HepG2 (cell line): ENCODE data around the gene PPP1R13L.

ENCODE experiments used
- ARHGAP35 ChIP-seq: sonication (generic); formaldehyde crosslinking; IDR thresholded peaks from 2 replicates; pipeline ENCODE4 v1.9.0; 2022; ENCODE audit warnings: mild to moderate bottlenecking, inconsistent platforms, moderate library complexity, missing genetic modification reagents, borderline replicate concordance
- HIVEP1 ChIP-seq: sonication (generic); formaldehyde crosslinking; IDR thresholded peaks from 2 replicates; pipeline ENCODE4 v1.4.0; 2020; ENCODE audit warnings: mild to moderate bottlenecking, missing genetic modification reagents
- KLF9 ChIP-seq: IDR thresholded peaks from 2 replicates; pipeline ENCODE4 v1.6.1; 2016; ENCODE audit warnings: low read depth
- POLR2AphosphoS5 ChIP-seq: IDR thresholded peaks from 2 replicates; pipeline ENCODE4 v1.6.1; 2012; ENCODE audit warnings: low read depth, low read length
- RFX5 ChIP-seq: IDR thresholded peaks from 2 replicates; pipeline ENCODE4 v1.6.1; 2011; ENCODE audit warnings: low read depth, low read length, improper control_type of control experiment
- SMARCC2 ChIP-seq: fragments of 450-650 bp; IDR thresholded peaks from 2 replicates; pipeline ENCODE4 v1.6.1; 2017; ENCODE audit warnings: antibody characterized with exemption, mild to moderate bottlenecking
- SP1 ChIP-seq, 2 experiments: fragments of 450-650 bp in 1 of 2; sonication (generic) in 1 of 2; formaldehyde crosslinking in 1 of 2; IDR thresholded peaks; 2 replicates each; pipeline versions ENCODE4 v1.4.0 to v1.6.1; 2016 to 2020; ENCODE audit warnings: missing genetic modification reagents in 1 of 2
- TBP ChIP-seq: sonication (generic); formaldehyde crosslinking; IDR thresholded peaks from 2 replicates; pipeline ENCODE4 v1.5.0; 2020; ENCODE audit warnings: missing genetic modification reagents
- ZBTB21 ChIP-seq: sonication (generic); formaldehyde crosslinking; IDR thresholded peaks from 2 replicates; pipeline ENCODE4 v1.4.0; 2020; ENCODE audit warnings: missing genetic modification reagents
- ZNF10 ChIP-seq: sonication (generic); formaldehyde crosslinking; IDR thresholded peaks from 2 replicates; pipeline ENCODE4 v1.4.0; 2020; ENCODE audit warnings: mild to moderate bottlenecking, low read depth, missing genetic modification reagents, borderline replicate concordance
- TF ChIP-seq, protein P1 (sequence below): conservative IDR thresholded peaks from 2 replicates; pipeline ENCODE4 v1.6.1; 2018; ENCODE audit warnings: missing genetic modification reagents
- TF ChIP-seq, protein P2 (sequence below): sonication (generic); formaldehyde crosslinking; IDR thresholded peaks from 2 replicates; pipeline ENCODE4 v1.5.0; 2020; ENCODE audit warnings: mild to moderate bottlenecking, missing genetic modification reagents, moderate library complexity
- TF ChIP-seq, protein P3 (sequence below): sonication (generic); formaldehyde crosslinking; IDR thresholded peaks from 2 replicates; pipeline ENCODE4 v1.4.0; 2020; ENCODE audit warnings: missing genetic modification reagents
- TF ChIP-seq, protein P4 (sequence below): sonication (generic); formaldehyde crosslinking; IDR thresholded peaks from 2 replicates; pipeline ENCODE4 v1.4.0; 2020; ENCODE audit warnings: missing genetic modification reagents, borderline replicate concordance

DNA sequence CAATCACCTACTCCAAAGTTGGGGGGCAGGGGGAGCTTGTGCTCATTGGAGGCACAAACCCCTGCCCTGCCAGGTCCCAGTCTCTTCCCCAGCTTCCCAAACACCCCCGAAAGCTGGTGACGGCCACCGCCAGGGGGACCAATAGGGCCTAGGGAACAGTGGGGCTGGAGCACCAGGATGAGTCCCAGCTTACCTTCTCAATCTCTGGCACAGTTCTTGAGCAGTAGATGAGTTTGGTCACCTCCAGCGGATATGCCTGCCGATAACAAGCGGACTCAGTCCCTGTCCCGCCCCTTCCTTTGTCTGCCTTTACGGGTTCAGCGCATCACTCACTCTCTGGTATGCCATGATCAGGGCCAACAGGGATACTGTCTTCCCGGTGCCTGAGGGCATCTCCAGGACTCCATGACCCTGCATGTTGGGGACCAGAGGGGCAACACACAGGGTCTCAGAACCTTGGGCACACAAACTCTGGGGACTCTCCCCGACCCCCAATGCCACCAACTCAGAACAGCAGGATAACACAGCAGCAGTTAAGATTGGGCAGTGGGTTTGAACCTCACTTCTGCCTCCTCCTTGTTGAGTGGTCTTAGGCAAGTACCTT, 36.0 kb downstream of the PPP1R13L start:
- TF ChIP-seq ZBTB21 (CRISPR knock-in tag) (no peak), HIVEP1 (CRISPR knock-in tag) (no peak), TBP (no peak), ZNF10 (CRISPR knock-in tag) (no peak), SMARCC2 (no peak), POLR2AphosphoS5 (no peak), ARHGAP35 (CRISPR knock-in tag) (no peak), RFX5 (no peak), SP1 (IDR thresholded peaks at IDR 0.05) (no peak), SP1 (CRISPR knock-in tag; IDR thresholded peaks at IDR 0.05) (no peak), KLF9 (CRISPR knock-in tag) (no peak)
- TF ChIP-seq, protein P1, sequence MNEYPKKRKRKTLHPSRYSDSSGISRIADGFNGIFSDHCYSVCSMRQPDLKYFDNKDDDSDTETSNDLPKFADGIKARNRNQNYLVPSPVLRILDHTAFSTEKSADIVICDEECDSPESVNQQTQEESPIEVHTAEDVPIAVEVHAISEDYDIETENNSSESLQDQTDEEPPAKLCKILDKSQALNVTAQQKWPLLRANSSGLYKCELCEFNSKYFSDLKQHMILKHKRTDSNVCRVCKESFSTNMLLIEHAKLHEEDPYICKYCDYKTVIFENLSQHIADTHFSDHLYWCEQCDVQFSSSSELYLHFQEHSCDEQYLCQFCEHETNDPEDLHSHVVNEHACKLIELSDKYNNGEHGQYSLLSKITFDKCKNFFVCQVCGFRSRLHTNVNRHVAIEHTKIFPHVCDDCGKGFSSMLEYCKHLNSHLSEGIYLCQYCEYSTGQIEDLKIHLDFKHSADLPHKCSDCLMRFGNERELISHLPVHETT (CRISPR knock-in tag): no peak
- TF ChIP-seq, protein P2, sequence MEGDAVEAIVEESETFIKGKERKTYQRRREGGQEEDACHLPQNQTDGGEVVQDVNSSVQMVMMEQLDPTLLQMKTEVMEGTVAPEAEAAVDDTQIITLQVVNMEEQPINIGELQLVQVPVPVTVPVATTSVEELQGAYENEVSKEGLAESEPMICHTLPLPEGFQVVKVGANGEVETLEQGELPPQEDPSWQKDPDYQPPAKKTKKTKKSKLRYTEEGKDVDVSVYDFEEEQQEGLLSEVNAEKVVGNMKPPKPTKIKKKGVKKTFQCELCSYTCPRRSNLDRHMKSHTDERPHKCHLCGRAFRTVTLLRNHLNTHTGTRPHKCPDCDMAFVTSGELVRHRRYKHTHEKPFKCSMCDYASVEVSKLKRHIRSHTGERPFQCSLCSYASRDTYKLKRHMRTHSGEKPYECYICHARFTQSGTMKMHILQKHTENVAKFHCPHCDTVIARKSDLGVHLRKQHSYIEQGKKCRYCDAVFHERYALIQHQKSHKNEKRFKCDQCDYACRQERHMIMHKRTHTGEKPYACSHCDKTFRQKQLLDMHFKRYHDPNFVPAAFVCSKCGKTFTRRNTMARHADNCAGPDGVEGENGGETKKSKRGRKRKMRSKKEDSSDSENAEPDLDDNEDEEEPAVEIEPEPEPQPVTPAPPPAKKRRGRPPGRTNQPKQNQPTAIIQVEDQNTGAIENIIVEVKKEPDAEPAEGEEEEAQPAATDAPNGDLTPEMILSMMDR (CRISPR knock-in tag): no peak
- TF ChIP-seq, protein P3, sequence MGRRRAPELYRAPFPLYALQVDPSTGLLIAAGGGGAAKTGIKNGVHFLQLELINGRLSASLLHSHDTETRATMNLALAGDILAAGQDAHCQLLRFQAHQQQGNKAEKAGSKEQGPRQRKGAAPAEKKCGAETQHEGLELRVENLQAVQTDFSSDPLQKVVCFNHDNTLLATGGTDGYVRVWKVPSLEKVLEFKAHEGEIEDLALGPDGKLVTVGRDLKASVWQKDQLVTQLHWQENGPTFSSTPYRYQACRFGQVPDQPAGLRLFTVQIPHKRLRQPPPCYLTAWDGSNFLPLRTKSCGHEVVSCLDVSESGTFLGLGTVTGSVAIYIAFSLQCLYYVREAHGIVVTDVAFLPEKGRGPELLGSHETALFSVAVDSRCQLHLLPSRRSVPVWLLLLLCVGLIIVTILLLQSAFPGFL (CRISPR knock-in tag): no peak
- TF ChIP-seq, protein P4, sequence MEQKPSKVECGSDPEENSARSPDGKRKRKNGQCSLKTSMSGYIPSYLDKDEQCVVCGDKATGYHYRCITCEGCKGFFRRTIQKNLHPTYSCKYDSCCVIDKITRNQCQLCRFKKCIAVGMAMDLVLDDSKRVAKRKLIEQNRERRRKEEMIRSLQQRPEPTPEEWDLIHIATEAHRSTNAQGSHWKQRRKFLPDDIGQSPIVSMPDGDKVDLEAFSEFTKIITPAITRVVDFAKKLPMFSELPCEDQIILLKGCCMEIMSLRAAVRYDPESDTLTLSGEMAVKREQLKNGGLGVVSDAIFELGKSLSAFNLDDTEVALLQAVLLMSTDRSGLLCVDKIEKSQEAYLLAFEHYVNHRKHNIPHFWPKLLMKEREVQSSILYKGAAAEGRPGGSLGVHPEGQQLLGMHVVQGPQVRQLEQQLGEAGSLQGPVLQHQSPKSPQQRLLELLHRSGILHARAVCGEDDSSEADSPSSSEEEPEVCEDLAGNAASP (CRISPR knock-in tag): no peak
